NCI-H128 (cell line): Measurements from ENCODE around the gene ALG3.
"Not testable (repeated sequence)": the region's sequence is repeated elsewhere in the genome, so short reads cannot be mapped to it uniquely, and the experiment has no call there.

Experiments used
- DNase-seq: peaks from one replicate; lab custom pipeline; 2025; ENCODE audit not compliant: unreplicated experiment; lab: John Stamatoyannopoulos, UW

The ALG3 gene

GRCh38 chr3:184248454-184249411 is at the start of gene ALG3:
Gene ALG3 (minus strand): TSS chr3:184248962. CDS start chr3:184248940, 22 bp downstream.
- DNase-seq = peak; percentile 70

GRCh38 chr3:184296616-184297015 is 47.9 kb upstream of the ALG3 start:
- DNase-seq = no peak

- DNase-seq = no peak
Measured at GRCh38 chr3:184295771-184296170, 47.0 kb upstream of the ALG3 start.

- DNase-seq = no peak
Measured at GRCh38 chr3:184291738-184292445, 43.1 kb upstream of the ALG3 start.

GRCh38 chr3:184291044-184291737 is 42.4 kb upstream of the ALG3 start:
- no peak for DNase-seq

- DNase-seq = no peak
Measured at GRCh38 chr3:184290331-184290730, 41.6 kb upstream of the ALG3 start.

- peak; percentile 43 for DNase-seq
Measured at GRCh38 chr3:184289426-184289938, 40.7 kb upstream of the ALG3 start.

- peak; percentile 71 for DNase-seq
Measured at GRCh38 chr3:184284696-184285095, 35.9 kb upstream of the ALG3 start.

GRCh38 chr3:184283681-184284080 is 34.9 kb upstream of the ALG3 start:
- no peak for DNase-seq

GRCh38 chr3:184282941-184283340 is 34.2 kb upstream of the ALG3 start:
- DNase-seq = no peak

GRCh38 chr3:184277366-184277765 is 28.6 kb upstream of the ALG3 start:
- DNase-seq = no peak

- no peak for DNase-seq
Measured at GRCh38 chr3:184275961-184276910, 27.5 kb upstream of the ALG3 start, which contains the start of gene ECE2. Gene ECE2 (plus strand): TSS chr3:184276022. CDS start chr3:184276154, 132 bp downstream.

- DNase-seq = no peak
Measured at GRCh38 chr3:184275381-184275701, 26.6 kb upstream of the ALG3 start.

GRCh38 chr3:184272269-184272668 is 23.5 kb upstream of the ALG3 start:
- no peak for DNase-seq

GRCh38 chr3:184267249-184267648 is 18.5 kb upstream of the ALG3 start:
- DNase-seq = not testable (repeated sequence)

- DNase-seq = no peak
Measured at GRCh38 chr3:184262764-184263179, 14.0 kb upstream of the ALG3 start.

- DNase-seq = no peak
Measured at GRCh38 chr3:184261854-184262763, 13.3 kb upstream of the ALG3 start.

GRCh38 chr3:184261270-184261853 is 12.6 kb upstream of the ALG3 start, which contains the start of gene CAMK2N2:
Gene CAMK2N2 (minus strand): TSS chr3:184261553. CDS start chr3:184261285, 268 bp downstream.
- peak; percentile 91 for DNase-seq
